ENCODE results near the gene SMU1.

- TF ChIP-seq CTCF (IDR thresholded peaks at IDR 0.05) (no peak), POLR2A (IDR thresholded peaks at IDR 0.05) (no peak), EP300 (IDR thresholded peaks at IDR 0.05) (no peak), POLR2AphosphoS5 (IDR thresholded peaks at IDR 0.05) (no peak)
Observed at GRCh38 chr9:33012328-33013069, 64.0 kb downstream of the SMU1 start.

Measured in gastroesophageal sphincter (tissue), 3 donors.